Activated naive CD8-positive, alpha-beta T cell treated with anti-CD3 and anti-CD28 coated beads, Interleukin-2, amount 10 ng/mL, durations not matched to agents 7 days and 5 days (primary cell): ENCODE measurements around the gene TMC4. TPM values are rescaled to one million over a fixed set of nuclear protein-coding genes. Genes with fewer than 3 reads are reported as not detected.

Source experiments
- ATAC-seq: fragments of 150-1000 bp; cut with Tn5 transposase; one replicate; pipeline ENCODE4 v1.10.0; 2021; ENCODE audit warnings: low read depth, moderate library complexity
- POLR2A ChIA-PET: fragments of 350-600 bp; sonication (Branson Sonifier 250); formaldehyde crosslinking; loops from one replicate; lab custom pipeline; 2021; ENCODE audit warnings: antibody characterized with exemption; lab: Charles Lee
- DNase-seq: peaks from one replicate; pipeline ENCODE4 v3.0.0; 2021
- H3K27ac Mint-ChIP-seq: one replicate; pipeline ENCODE4 v1.8.0; 2022; ENCODE audit warnings: mild to moderate bottlenecking, mixed read lengths
- H3K27me3 Mint-ChIP-seq: one replicate; pipeline ENCODE4 v1.8.0; 2022; ENCODE audit warnings: mild to moderate bottlenecking, moderate library complexity, mixed read lengths
- H3K36me3 Mint-ChIP-seq: one replicate; pipeline ENCODE4 v1.8.0; 2021; ENCODE audit warnings: mild to moderate bottlenecking, mixed read lengths
- H3K4me1 Mint-ChIP-seq: one replicate; pipeline ENCODE4 v1.8.0; 2021; ENCODE audit warnings: mixed read lengths
- H3K4me3 Mint-ChIP-seq: one replicate; pipeline ENCODE4 v1.8.0; 2022; ENCODE audit warnings: mild to moderate bottlenecking, moderate library complexity, mixed read lengths
- H3K9me3 Mint-ChIP-seq: one replicate; pipeline ENCODE4 v1.8.0; 2021; ENCODE audit warnings: mixed read lengths
- total RNA-seq, 2 experiments: library from RNA; stranded (reverse); gene quantifications; one replicate each; pipeline ENCODE4 v1.2.3, GENCODE V29; 2021

TMC4 gene
- total RNA-seq, 2 experiments from 2014 or later: 1.7 to 3.0 TPM

DNA sequence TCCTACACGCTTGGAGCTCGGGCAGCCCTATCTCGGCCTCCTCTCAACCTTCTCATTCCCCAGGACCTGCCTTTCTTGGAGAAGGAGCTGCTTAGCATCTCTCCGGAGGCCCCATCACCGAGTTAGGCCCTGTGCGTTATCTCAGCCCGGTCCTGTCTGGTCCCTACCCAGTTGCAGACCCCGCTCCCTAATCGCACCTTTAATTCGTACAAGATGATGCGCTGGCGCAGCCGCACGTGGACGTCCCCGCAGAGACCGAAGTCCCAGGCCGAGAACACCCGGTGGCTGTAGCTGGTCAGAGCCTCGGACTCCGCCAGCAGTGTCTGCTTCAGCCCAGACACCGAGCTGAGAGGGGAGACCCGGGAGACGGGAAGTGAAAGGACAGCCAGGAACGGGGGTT is 7.7 kb downstream of the TMC4 start:
- no peak for DNase-seq
- Mint-ChIP-seq H3K4me1 (peaks cover 22% of the 10 kb centered on the region), H3K9me3 (no peaks in the 10 kb centered on the region), H3K27me3 (no peaks in the 10 kb centered on the region), H3K4me3 (no peak overlapping the region), H3K36me3 (peaks cover 2% of the 10 kb centered on the region), H3K27ac (no peak overlapping the region)
- POLR2A ChIA-PET: interaction anchor here (3.3 kb wide), 1 partner anchor 24 kb away, joined by 13 read pairs; the partner anchor contains the start of gene MBOAT7
- ATAC-seq: no peak

DNA sequence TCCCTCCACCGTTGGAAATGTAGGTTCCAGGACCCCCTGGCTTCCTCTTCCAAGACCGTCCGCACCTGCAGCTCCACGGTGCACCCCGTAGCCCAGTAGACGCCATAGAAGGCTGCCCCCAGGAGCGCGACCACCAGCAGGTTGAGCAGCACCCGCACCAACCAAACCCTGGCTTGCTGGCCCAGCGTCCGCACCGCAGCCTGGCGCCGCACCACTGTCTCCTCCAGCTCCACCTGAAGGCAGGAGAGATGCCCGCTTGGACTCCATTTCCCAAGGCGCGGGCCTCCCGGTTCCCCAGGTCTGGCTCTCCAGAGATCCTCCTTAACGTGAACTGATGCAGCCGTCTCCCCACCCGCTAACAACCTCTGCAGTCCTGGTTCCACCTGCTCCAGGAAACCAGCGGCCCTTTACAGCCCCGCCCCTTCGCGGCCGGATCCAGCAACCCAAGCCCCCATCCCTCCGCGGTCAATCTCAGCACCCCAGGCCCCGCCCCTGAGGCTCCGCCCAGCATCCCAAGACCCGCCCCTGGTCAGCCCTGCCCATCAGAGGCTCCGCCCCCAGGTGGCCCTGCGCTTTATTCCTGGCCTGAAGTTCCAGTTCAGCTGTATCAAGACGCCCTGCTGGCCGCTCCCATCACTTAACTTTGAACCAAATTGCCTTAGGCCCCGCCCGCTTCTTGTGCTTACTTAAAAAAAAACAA is 8.4 kb downstream of the TMC4 start:
- H3K36me3 Mint-ChIP-seq: peaks cover 3% of the 10 kb centered on the region
- H3K27ac Mint-ChIP-seq: peak overlapping the region; percentile 66
- H3K27me3 Mint-ChIP-seq: no peaks in the 10 kb centered on the region
- ATAC-seq (no peak), DNase-seq (peak; percentile 81)
- no peaks in the 10 kb centered on the region for H3K9me3 Mint-ChIP-seq
- POLR2A ChIA-PET: interaction anchor here (0.6 to 3.3 kb wide), 5 partner anchors 9 to 50 kb away, joined by 3 to 13 read pairs (median 4); partner anchors contain the start of genes CNOT3, MBOAT7 and RPS9
- H3K4me1 Mint-ChIP-seq: peaks cover 22% of the 10 kb centered on the region
- peak overlapping the region; percentile 76 for H3K4me3 Mint-ChIP-seq

DNA sequence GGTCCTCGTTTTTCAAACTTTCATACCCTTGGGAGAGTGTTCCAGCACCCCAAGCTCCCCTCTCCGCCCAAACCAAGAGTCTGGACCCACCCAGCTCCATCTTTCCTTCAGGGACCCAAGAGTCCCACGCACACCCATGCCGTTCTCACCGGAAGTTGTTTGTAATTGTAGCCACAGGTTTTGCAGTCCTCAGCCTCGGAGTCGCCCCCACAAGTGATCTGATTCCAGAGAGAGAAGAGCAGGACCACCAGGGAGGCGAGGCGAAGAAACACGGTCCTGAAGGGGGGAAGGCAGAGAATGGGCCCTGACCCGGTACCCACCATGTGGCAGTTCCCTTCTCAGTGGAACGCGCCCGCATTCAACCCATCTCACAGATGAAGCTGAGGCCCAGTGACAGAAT is 10.1 kb downstream of the TMC4 start:
- DNase-seq (no peak), ATAC-seq (no peak)
- peaks cover 4% of the 10 kb centered on the region for H3K36me3 Mint-ChIP-seq
- peaks cover 33% of the 10 kb centered on the region for H3K4me1 Mint-ChIP-seq
- H3K27ac Mint-ChIP-seq: peak overlapping the region; percentile 83
- H3K27me3 Mint-ChIP-seq: no peaks in the 10 kb centered on the region
- H3K4me3 Mint-ChIP-seq: peak overlapping the region; percentile 92
- POLR2A ChIA-PET: interaction anchor here (0.7 to 3.3 kb wide), 7 partner anchors 11 to 869 kb away, joined by 3 to 13 read pairs (median 4); partner anchors contain the start of genes MBOAT7 and RPS9
- no peaks in the 10 kb centered on the region for H3K9me3 Mint-ChIP-seq

GRCh38 chr19:54162241-54162805 is 10.6 kb downstream of the TMC4 start:
- peaks cover 33% of the 10 kb centered on the region for H3K4me1 Mint-ChIP-seq
- peak; percentile 87 for DNase-seq
- H3K27me3 Mint-ChIP-seq: no peaks in the 10 kb centered on the region
- H3K36me3 Mint-ChIP-seq: peaks cover 4% of the 10 kb centered on the region
- H3K9me3 Mint-ChIP-seq: no peaks in the 10 kb centered on the region
- POLR2A ChIA-PET: interaction anchor here (0.7 to 3.3 kb wide), 2 partner anchors 27 to 870 kb away, joined by 3 to 13 read pairs; partner anchors contain the start of gene MBOAT7
- peak overlapping the region; percentile 92 for H3K4me3 Mint-ChIP-seq
- peak; percentile 4 for ATAC-seq
- H3K27ac Mint-ChIP-seq: peak overlapping the region; percentile 83

DNA sequence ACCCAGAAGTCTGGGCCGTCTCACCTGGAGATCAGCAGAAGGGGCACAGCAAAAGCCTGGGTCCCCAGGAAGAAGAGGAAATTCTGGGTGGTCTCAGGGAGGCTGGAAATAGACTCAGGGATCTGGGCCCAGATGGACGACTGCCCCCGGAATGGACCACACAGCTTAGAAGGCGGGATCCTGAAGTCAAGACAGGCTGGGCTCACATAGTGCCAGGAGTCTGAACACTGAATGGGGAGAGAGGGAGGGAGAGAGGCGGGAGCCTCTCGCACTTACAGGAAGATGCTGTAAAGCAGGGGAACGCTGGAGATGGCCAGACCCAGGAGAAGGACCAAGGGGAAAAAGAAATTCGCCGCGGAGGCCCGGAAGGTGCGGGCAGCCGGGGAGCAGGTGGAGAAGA is 12.1 kb downstream of the TMC4 start:
- POLR2A ChIA-PET: interaction anchor here (2.2 to 4.1 kb wide), 3 partner anchors 23 to 40 kb away, joined by 13 to 30 read pairs (median 17); partner anchors contain the start of genes CNOT3, RPS9 and TSEN34
- Mint-ChIP-seq H3K27me3 (no peaks in the 10 kb centered on the region), H3K4me1 (peaks cover 36% of the 10 kb centered on the region), H3K36me3 (peaks cover 12% of the 10 kb centered on the region), H3K9me3 (no peaks in the 10 kb centered on the region), H3K4me3 (peak overlapping the region; percentile 97), H3K27ac (peak overlapping the region; percentile 99)
- DNase-seq (no peak), ATAC-seq (no peak)

- H3K27me3 Mint-ChIP-seq: no peaks in the 10 kb centered on the region
- H3K9me3 Mint-ChIP-seq: no peaks in the 10 kb centered on the region
- H3K4me3 Mint-ChIP-seq: peak overlapping the region; percentile 97
- DNase-seq: no peak
- H3K27ac Mint-ChIP-seq: peak overlapping the region; percentile 99
- POLR2A ChIA-PET: interaction anchor here (0.7 to 4.1 kb wide), 10 partner anchors 10 to 294 kb away, joined by 3 to 30 read pairs (median 6); partner anchors contain the start of genes CNOT3, MBOAT7, RPS9 and TMC4
- H3K36me3 Mint-ChIP-seq: peaks cover 14% of the 10 kb centered on the region
- ATAC-seq: no peak
- peaks cover 36% of the 10 kb centered on the region for H3K4me1 Mint-ChIP-seq
These were observed 12.7 kb downstream of the TMC4 start for GRCh38 chr19:54160182-54160811.

- Mint-ChIP-seq H3K36me3 (peaks cover 20% of the 10 kb centered on the region), H3K27me3 (no peaks in the 10 kb centered on the region), H3K9me3 (no peaks in the 10 kb centered on the region), H3K4me1 (peaks cover 39% of the 10 kb centered on the region), H3K27ac (peak within 1 kb of the TSS; percentile 99), H3K4me3 (peak within 1 kb of the TSS; percentile 97)
- DNase-seq (peak; percentile 91), ATAC-seq (peak; percentile 86)
- POLR2A ChIA-PET: interaction anchor here (0.7 to 4.1 kb wide), 14 partner anchors 9 to 293 kb away, joined by 3 to 30 read pairs (median 6); partner anchors contain the start of genes CNOT3, MBOAT7, RPS9 and TFPT
These were observed 13.4 kb downstream of the TMC4 start, which contains the start of gene LENG1 for GRCh38 chr19:54159352-54160181. Gene LENG1, minus strand, starts transcription at chr19:54159721. Its CDS starts 26 bp downstream, at chr19:54159695.

GRCh38 chr19:54158812-54159351 is 14.1 kb downstream of the TMC4 start:
- H3K27ac Mint-ChIP-seq: peak overlapping the region; percentile 99
- H3K4me1 Mint-ChIP-seq: peaks cover 40% of the 10 kb centered on the region
- ATAC-seq (no peak), DNase-seq (peak; percentile 50)
- H3K27me3 Mint-ChIP-seq: no peaks in the 10 kb centered on the region
- peak overlapping the region; percentile 97 for H3K4me3 Mint-ChIP-seq
- H3K9me3 Mint-ChIP-seq: no peaks in the 10 kb centered on the region
- POLR2A ChIA-PET: interaction anchor here (0.8 to 4.1 kb wide), 13 partner anchors 9 to 293 kb away, joined by 3 to 30 read pairs (median 6); partner anchors contain the start of genes CNOT3, MBOAT7, RPS9 and TFPT
- peaks cover 26% of the 10 kb centered on the region for H3K36me3 Mint-ChIP-seq

GRCh38 chr19:54156953-54157352 is 16.0 kb downstream of the TMC4 start:
- Mint-ChIP-seq H3K9me3 (no peaks in the 10 kb centered on the region), H3K4me3 (peak overlapping the region; percentile 40), H3K27me3 (no peaks in the 10 kb centered on the region), H3K27ac (peak overlapping the region; percentile 66), H3K4me1 (peaks cover 33% of the 10 kb centered on the region), H3K36me3 (peaks cover 30% of the 10 kb centered on the region)
- no peak for DNase-seq
- POLR2A ChIA-PET: interaction anchor here (0.6 to 1.2 kb wide), 2 partner anchors 20 to 46 kb away, joined by 3 to 4 read pairs; no protein-coding TSS in a partner anchor
- ATAC-seq: no peak

- no peak overlapping the region for H3K4me3 Mint-ChIP-seq
- peaks cover 33% of the 10 kb centered on the region for H3K4me1 Mint-ChIP-seq
- H3K27ac Mint-ChIP-seq: no peak overlapping the region
- no peak for DNase-seq
- POLR2A ChIA-PET: interaction anchor here (0.6 to 1.2 kb wide), 2 partner anchors 20 to 45 kb away, joined by 3 to 4 read pairs; no protein-coding TSS in a partner anchor
- H3K27me3 Mint-ChIP-seq: no peaks in the 10 kb centered on the region
- ATAC-seq: no peak
- no peaks in the 10 kb centered on the region for H3K9me3 Mint-ChIP-seq
- peaks cover 30% of the 10 kb centered on the region for H3K36me3 Mint-ChIP-seq
These were observed 16.5 kb downstream of the TMC4 start for GRCh38 chr19:54156490-54156889.

- Mint-ChIP-seq H3K4me1 (peaks cover 30% of the 10 kb centered on the region), H3K4me3 (peak overlapping the region; percentile 25), H3K9me3 (no peaks in the 10 kb centered on the region), H3K27ac (no peak overlapping the region), H3K36me3 (peaks cover 34% of the 10 kb centered on the region), H3K27me3 (no peaks in the 10 kb centered on the region)
- ATAC-seq (no peak), DNase-seq (no peak)
- POLR2A ChIA-PET: interaction anchor here (1.2 kb wide), 1 partner anchor 19 kb away, joined by 3 read pairs; the partner anchor contains the start of gene CNOT3
These were observed 17.3 kb downstream of the TMC4 start for GRCh38 chr19:54155694-54156093.
